Thoracic aorta endothelial cell (primary cell): ENCODE data around the gene TRO. TPM values are rescaled to one million over a fixed set of nuclear protein-coding genes. Genes with fewer than 3 reads are reported as not detected.

Experiments used
- small RNA-seq: library from RNA; depleted of rRNA; stranded (forward); fragments of <200 nt; gene quantifications from one replicate; pipeline ENCODE3, GENCODE V24; 2012
- total RNA-seq: library from RNA; depleted of rRNA; stranded (reverse); fragments of >200 nt; gene quantifications from 2 replicates; pipeline ENCODE4 v1.2.3, GENCODE V29; 2012

The TRO gene, protein sequence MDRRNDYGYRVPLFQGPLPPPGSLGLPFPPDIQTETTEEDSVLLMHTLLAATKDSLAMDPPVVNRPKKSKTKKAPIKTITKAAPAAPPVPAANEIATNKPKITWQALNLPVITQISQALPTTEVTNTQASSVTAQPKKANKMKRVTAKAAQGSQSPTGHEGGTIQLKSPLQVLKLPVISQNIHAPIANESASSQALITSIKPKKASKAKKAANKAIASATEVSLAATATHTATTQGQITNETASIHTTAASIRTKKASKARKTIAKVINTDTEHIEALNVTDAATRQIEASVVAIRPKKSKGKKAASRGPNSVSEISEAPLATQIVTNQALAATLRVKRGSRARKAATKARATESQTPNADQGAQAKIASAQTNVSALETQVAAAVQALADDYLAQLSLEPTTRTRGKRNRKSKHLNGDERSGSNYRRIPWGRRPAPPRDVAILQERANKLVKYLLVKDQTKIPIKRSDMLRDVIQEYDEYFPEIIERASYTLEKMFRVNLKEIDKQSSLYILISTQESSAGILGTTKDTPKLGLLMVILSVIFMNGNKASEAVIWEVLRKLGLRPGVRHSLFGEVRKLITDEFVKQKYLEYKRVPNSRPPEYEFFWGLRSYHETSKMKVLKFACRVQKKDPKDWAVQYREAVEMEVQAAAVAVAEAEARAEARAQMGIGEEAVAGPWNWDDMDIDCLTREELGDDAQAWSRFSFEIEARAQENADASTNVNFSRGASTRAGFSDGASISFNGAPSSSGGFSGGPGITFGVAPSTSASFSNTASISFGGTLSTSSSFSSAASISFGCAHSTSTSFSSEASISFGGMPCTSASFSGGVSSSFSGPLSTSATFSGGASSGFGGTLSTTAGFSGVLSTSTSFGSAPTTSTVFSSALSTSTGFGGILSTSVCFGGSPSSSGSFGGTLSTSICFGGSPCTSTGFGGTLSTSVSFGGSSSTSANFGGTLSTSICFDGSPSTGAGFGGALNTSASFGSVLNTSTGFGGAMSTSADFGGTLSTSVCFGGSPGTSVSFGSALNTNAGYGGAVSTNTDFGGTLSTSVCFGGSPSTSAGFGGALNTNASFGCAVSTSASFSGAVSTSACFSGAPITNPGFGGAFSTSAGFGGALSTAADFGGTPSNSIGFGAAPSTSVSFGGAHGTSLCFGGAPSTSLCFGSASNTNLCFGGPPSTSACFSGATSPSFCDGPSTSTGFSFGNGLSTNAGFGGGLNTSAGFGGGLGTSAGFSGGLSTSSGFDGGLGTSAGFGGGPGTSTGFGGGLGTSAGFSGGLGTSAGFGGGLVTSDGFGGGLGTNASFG (N-terminal part only)
- total RNA-seq, result 2.0 and 2.5 TPM in 2 replicates

DNA sequence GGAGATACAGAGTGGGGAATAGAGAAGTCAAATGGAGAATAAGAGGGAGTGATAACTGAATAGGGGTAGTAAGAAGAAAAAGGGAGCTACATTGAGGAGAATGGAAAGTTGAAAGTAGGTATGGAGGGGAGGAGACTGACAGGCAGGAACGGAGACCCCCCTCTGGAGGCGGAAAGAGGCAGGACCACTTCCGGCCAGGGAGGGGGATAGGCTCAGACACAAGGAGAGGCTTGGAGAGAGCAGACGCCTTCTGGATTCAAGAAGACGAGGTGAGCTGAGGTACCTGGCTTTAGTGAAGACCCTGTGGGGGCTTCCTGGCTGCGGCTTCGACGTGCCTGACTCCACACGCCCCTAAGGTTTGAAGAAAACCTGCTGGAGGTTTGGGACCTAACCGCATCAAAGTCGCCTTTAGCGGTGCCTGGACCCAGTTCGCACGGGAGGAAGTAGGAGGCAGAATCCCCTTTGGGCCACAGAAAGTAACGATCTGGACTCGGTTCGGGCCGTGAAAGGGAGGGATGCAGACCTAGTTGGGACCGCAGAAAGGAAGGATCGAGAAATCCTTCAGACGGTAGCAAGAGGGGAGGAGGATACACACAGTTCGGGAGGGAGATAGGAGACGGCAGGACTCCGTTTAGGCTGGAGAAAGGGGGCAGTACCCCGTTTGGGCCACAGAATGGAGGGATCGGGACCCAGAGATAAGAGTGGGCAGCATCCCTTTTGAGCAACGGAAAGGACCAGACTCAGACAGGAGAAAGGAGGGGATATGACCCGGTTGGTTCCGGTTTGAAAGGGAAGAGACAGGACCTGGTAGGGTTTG lies at the start of gene TRO:
Gene TRO (plus strand): TSS at position 215 of the 817 bp plus-strand sequence. CDS start 1,423 bp downstream, outside the sequence.

Small RNA genes within 50 kb of the gene (small RNA-seq; reads per million reads assigned to genes)
- gene RF00614, result not detected

Other genes with a start within 250 kb of the TRO start
- not detected in 2 replicates for gene ITIH6, start 122.6 kb upstream of the TRO start, total RNA-seq
- 132 and 188 TPM in 2 replicates for gene MAGED2, start 113.1 kb upstream of the TRO start, total RNA-seq
- gene PFKFB1, start 73.4 kb downstream of the TRO start, total RNA-seq, result 0.07 TPM in 1 of 2 replicates, not detected in the other
- 12.1 and 14.6 TPM in 2 replicates for gene APEX2, start 79.5 kb downstream of the TRO start, total RNA-seq
- not detected in 2 replicates for gene ALAS2, start 110.2 kb downstream of the TRO start, total RNA-seq
- not detected in 2 replicates for gene PAGE2B, start 154.2 kb downstream of the TRO start, total RNA-seq
- not detected in 2 replicates for gene PAGE2, start 168.2 kb downstream of the TRO start, total RNA-seq